Measurements from ENCODE around the gene MYO5A.

The MYO5A gene

DNA sequence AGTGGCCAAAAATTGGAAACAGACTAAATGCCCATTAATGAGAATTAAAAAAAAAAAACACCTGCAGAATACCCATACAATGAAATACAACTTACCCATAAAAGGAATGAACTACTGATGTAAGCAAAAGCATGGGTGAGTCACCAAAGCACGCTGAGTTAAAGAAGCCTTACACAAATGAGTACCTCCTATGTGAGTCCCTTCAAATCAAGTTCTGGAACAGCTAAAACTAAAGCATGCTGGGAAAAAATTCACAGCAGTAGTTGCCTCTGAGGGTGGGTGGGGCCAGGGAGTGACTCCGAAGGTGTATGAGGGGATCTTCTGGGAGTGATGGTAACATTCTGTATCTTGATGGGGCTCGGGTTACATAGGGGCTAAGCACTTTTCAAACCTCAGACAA lies 244.5 kb downstream of the MYO5A start:
- DNase-seq: no peak

GRCh38 chr15:52283281-52283680 lies 245.4 kb downstream of the MYO5A start:
- no peak for DNase-seq

- DNase-seq: no peak
Measured at GRCh38 chr15:52282418-52282817, 246.3 kb downstream of the MYO5A start.

- no peak for DNase-seq
Measured at GRCh38 chr15:52281085-52282035, 247.3 kb downstream of the MYO5A start.

- DNase-seq: no peak
Measured at GRCh38 chr15:52280326-52281084, 248.2 kb downstream of the MYO5A start.

- no peak for DNase-seq
Measured at GRCh38 chr15:52278636-52279367, 249.9 kb downstream of the MYO5A start.

DNA sequence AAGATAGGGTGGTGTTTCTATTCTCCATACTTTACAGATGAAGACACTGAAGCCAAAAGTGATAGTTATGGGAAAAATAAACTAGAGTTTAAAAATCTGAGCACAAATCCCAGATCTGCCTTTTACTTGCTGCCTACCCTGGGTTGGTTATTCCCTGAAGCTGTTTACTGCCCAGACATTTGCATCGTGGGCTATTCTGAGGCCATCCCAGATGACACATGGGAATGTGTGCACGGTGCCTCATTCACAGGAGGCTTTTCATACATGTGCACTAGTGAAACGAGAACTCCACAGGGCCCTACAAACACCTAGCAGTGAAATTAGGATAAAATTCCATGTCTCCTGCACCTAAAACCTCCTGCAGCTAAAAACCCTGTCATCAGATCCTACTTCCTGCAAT lies 250.5 kb downstream of the MYO5A start:
- no peak for DNase-seq

DNA sequence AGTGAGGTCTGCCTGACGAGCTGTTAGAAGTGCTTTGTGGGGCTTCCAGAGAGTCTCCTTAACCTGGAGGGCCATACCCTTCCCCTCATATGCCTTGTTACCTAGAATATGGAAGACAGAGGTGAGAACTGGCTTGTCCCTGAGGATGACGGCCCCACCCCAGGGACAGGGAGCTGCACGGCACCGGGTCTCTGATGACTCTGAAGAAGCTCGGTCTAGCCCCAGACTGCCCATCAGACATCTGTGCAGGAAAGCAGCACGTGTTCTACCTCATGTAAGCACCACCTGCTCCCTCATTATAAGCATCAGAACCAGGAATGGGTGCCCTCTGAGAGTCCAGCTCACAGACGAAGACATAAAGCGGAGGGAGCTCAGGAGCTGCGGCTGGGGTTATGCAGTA lies 251.1 kb downstream of the MYO5A start:
- DNase-seq: no peak

DNA sequence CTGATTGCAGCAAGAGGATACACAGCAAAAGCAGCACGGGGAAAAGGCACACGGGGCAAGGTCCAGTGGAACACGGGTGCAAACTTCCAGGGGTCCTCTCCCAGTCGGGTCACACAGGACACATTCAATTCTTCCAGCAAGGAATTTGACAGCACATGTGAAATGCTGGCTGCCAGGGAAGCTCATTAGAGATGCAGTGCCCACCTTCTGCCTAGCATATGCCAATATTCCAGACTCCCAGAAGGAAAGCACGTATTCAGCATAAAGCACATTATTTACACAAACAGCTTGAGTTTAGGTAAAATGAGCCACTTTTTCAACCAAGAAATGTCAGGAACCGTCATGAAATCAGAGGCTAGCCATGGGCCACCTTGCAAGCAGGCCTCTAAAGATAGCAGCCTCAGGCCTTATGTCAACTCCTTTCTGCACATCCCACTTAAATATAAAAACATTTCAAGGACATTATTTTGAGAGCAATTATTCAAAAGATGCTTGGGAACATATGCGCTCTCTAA lies 252.4 kb downstream of the MYO5A start:
- DNase-seq: no peak

GRCh38 chr15:52263563-52264282 lies 265.0 kb downstream of the MYO5A start:
- DNase-seq: no peak

DNA sequence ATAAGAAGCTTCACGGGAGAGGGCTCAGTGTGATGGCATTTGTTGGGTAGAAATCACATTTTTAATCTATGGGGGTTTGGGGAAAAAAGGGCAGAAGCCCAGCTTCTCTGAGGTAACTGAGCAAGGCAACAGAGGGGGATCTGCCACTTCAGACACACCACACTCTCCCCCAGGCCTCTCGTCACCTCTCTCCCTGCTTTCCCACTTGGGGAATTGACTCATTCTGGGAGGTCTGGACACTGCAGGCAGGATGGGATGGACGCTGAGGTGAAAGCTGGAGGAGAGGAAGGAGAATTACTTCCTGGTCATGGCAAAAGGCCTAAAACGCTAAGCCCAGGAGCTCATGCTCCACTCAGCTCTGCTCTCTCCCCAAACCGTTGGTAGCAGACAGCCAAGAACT lies 266.3 kb downstream of the MYO5A start:
- no peak for DNase-seq

GRCh38 chr15:52261498-52262242 lies 267.0 kb downstream of the MYO5A start:
- peak; percentile 3 for DNase-seq

GRCh38 chr15:52261026-52261425 lies 267.7 kb downstream of the MYO5A start:
- no peak for DNase-seq

- no peak for DNase-seq
Measured at GRCh38 chr15:52259503-52259902, 269.2 kb downstream of the MYO5A start.

DNA sequence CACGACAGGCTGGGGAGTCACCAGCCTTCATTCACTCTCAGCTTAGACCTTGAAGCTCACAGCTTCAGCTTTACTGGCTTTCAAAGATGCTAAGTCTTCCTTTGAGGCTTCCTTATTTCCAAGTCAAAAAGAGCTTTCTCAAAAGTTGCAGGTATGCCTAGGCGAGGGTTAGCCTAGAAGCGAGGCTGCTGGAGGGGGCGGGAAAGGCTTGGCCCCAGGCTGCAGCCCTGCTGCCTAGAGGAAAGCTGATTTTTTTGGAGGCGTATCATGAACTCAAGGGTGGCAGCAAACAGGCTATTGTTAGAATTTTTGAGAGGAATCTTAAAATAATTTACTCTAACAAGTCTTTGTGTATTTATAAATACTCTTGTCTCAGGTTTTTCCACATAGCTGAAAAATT lies 270.2 kb downstream of the MYO5A start:
- no peak for DNase-seq

- DNase-seq: no peak
Measured at GRCh38 chr15:52257734-52258062, 271.0 kb downstream of the MYO5A start.
